Inferior parietal cortex (tissue), 1 donor: ENCODE measurements around the gene PRTN3.
"Not testable (repeated sequence)": the region's sequence is repeated elsewhere in the genome, so short reads cannot be mapped to it uniquely, and the experiment has no call there.

Source experiments
- DNase-seq: peaks from one replicate; pipeline ENCODE4 v3.0.0-alpha.2; 2016; ENCODE audit errors: extremely low spot score

Gene PRTN3

GRCh38 chr19:845707-846521, 5.1 kb downstream of the PRTN3 start:
- no peak for DNase-seq

- no peak for DNase-seq
Measured at GRCh38 chr19:848386-848921, 7.7 kb downstream of the PRTN3 start.

GRCh38 chr19:849195-849594, 8.4 kb downstream of the PRTN3 start:
- DNase-seq, result not testable (repeated sequence)

GRCh38 chr19:850221-850978, 9.6 kb downstream of the PRTN3 start:
- DNase-seq, result no peak

GRCh38 chr19:850979-851335, 10.2 kb downstream of the PRTN3 start:
- DNase-seq, result no peak

- DNase-seq, result no peak
Measured at GRCh38 chr19:852136-853013, 11.6 kb downstream of the PRTN3 start, which contains the start of gene ELANE. Gene ELANE, plus strand, starts transcription at chr19:852303. Its CDS starts 26 bp downstream, at chr19:852329.

- no peak for DNase-seq
Measured at GRCh38 chr19:853014-853585, 12.3 kb downstream of the PRTN3 start.

- not testable (repeated sequence) for DNase-seq
Measured at GRCh38 chr19:853614-854220, 12.9 kb downstream of the PRTN3 start.

- DNase-seq, result no peak
Measured at GRCh38 chr19:854549-854948, 13.8 kb downstream of the PRTN3 start.

GRCh38 chr19:855142-855541, 14.3 kb downstream of the PRTN3 start:
- no peak for DNase-seq

- DNase-seq, result no peak
Measured at GRCh38 chr19:855566-856120, 14.8 kb downstream of the PRTN3 start.

- no peak for DNase-seq
Measured at GRCh38 chr19:858284-858683, 17.5 kb downstream of the PRTN3 start.

GRCh38 chr19:858868-859843, 18.4 kb downstream of the PRTN3 start, which contains the start of gene CFD:
Gene CFD, plus strand, starts transcription at chr19:859664. Its CDS starts 26 bp downstream, at chr19:859690.
- no peak for DNase-seq

- no peak for DNase-seq
Measured at GRCh38 chr19:861141-861755, 20.4 kb downstream of the PRTN3 start.

GRCh38 chr19:861756-862580, 21.2 kb downstream of the PRTN3 start:
- no peak for DNase-seq

GRCh38 chr19:862581-863314, 21.9 kb downstream of the PRTN3 start:
- DNase-seq, result no peak

- no peak for DNase-seq
Measured at GRCh38 chr19:863315-863620, 22.5 kb downstream of the PRTN3 start.
